ENCODE data around the gene CSTF2.

Gene CSTF2

DNA sequence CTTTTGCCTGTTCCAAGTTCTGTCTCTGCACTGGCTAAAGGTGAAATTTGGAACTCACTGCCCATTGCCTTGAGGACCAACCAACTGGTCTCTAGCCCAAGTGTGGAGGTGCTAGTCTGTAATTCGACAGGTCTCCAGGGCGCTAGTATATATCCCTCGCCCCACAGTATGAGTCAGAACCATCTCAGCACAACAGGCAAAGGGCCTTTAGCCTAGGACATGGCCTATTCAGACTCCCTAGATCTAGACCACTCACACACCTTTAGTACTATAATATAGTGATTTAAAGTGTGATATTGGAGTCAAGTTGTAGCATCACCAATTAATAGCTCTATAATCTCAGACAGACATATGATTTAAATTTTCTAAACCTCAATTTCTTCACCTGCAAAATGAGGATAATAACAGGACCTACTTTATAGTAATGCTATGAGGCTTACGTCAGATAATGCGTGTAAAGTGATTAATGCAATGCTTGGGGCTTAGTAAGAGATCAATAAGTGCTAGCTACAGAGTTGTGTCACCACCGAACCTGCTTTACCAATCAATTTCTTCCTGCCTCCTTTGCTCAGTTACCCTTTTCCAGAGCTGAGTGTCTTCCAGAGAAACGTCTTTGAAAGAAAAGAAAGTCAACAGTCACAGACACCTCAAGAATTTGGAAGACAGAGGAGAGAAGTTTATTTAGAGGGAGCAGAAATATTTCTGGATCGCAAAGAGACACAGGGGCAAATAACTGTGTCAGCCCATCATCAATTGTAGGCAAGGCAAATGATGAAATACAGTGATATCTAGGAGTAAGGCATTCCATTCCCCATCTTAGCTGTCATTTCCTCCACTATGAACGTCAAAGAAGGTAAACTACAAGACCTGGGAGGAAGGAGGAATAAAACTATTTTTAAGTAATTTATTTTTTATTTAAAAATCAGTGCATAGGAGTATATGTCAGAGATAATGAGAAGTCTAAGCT, 51.7 kb downstream of the CSTF2 start:
- no peak for DNase-seq (ENCODE audit: low read depth)

DNA sequence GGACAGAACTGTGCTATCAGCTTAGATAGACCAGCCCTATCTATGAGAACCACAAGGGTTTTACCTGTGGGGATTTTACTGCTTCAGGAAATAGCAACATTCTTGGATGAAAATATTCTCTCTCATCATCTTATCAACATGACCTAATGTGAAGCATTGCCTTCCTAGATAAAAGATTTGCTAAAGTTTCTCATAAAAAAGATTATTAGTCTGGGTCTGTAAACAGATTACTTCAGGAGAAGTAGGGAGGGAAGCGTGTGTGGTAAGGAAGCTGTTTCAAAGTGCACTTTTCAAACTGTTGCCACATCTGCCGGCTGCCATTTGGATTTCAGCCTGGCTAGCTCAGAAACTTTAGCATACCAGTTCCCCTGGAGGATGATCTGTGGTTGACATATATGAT, 54.1 kb downstream of the CSTF2 start, which contains the start of gene NOX1:
NOX1 (minus strand) TSS at position 35 of the 400 bp plus-strand sequence. CDS start 220 bp downstream, outside the sequence.
- DNase-seq (ENCODE audit: low read depth), result no peak

DNA sequence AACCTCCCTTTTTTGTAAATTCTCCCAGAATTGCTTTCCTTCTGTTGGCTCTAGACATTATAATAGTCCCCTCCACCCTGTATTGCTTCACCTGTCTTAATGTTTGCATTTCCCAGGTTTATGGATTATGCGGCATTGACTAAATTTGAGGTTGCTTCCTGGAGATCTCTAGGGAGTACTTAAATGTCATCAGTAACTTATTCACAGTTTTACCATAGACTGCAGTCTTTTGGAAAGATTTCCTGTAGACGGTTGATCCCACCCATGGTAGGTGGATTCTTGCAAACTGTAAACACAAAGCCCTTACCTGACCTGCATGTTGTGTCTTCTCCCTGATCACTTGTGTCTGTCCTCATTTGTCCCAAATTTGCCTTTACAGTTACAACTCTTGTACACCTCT, 60.2 kb downstream of the CSTF2 start:
- no peak for DNase-seq (ENCODE audit: low read depth)

DNA sequence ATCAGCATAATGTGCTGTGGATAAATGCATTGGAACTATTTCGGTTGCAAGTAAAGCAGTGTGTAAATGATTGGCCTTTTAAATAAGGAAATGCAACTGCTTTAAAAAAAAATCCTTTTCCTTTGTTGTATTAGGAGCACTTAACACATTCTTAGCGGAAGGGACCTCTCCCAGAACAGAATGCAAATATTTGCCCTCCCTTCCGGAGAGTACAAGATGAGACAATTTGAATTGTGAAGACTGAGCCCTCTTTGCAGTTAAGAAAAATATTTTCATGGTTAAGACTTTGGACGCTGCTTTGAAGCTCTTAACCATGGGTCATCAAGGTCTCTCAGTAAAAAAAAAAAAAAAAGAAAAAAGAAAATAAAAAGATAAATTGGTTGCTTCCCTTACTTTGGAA, 63.5 kb downstream of the CSTF2 start:
- no peak for DNase-seq (ENCODE audit: low read depth)
